HepG2 (cell line): ENCODE measurements around the gene RPS8. TPM values are rescaled to one million over a fixed set of nuclear protein-coding genes. Genes with fewer than 3 reads are reported as not detected.
A peak's percentile ranks its signal among the peaks of the same experiment; 100 is the strongest.

ENCODE experiments used
- AGO2 ChIP-seq: fragments of 200-400 bp; formaldehyde crosslinking; optimal IDR thresholded peaks from 2 replicates; pipeline ENCODE3; 2017; ENCODE audit warnings: mild to moderate bottlenecking, low read depth, low read length, moderate library complexity
- ARNTL ChIP-seq: sonication (generic); formaldehyde crosslinking; IDR thresholded peaks from 2 replicates; pipeline ENCODE4 v1.4.0; 2020; ENCODE audit warnings: mild to moderate bottlenecking, missing genetic modification reagents
- ASH2L ChIP-seq: fragments of 300-600, 200-600 bp; sonication (generic); IDR thresholded peaks from 2 replicates; pipeline ENCODE4 v1.7.0; 2017; ENCODE audit warnings: low read depth, mild to moderate bottlenecking, moderate library complexity, mixed read lengths, low read length; ENCODE audit not compliant: insufficient read length
- MEIS1 ChIP-seq: sonication (generic); formaldehyde crosslinking; IDR thresholded peaks from 2 replicates; pipeline ENCODE4 v1.9.0; 2021; ENCODE audit warnings: mild to moderate bottlenecking, missing genetic modification reagents, moderate library complexity, borderline replicate concordance
- RBFOX2 ChIP-seq: fragments of 200-400 bp; formaldehyde crosslinking; IDR thresholded peaks from 2 replicates; pipeline ENCODE4 v1.6.1; 2017; ENCODE audit warnings: low read depth, mild to moderate bottlenecking, low read length
- TBX2 ChIP-seq: sonication (generic); formaldehyde crosslinking; IDR thresholded peaks from 2 replicates; pipeline ENCODE4 v1.5.0; 2020; ENCODE audit warnings: missing genetic modification reagents, mild to moderate bottlenecking, borderline replicate concordance
- ZNF589 ChIP-seq: sonication (generic); formaldehyde crosslinking; conservative IDR thresholded peaks from 2 replicates; pipeline ENCODE4 v1.8.0; 2022; ENCODE audit warnings: mild to moderate bottlenecking, moderate library complexity, missing genetic modification reagents
- ZNF644 ChIP-seq: IDR thresholded peaks from 2 replicates; pipeline ENCODE4 v1.6.1; 2016; ENCODE audit warnings: low read depth
- ZNF678 ChIP-seq: sonication (generic); formaldehyde crosslinking; IDR thresholded peaks from 2 replicates; pipeline ENCODE4 v1.4.0; 2020; ENCODE audit warnings: mild to moderate bottlenecking, missing genetic modification reagents
- ZNF703 ChIP-seq: sonication (generic); formaldehyde crosslinking; IDR thresholded peaks from 2 replicates; pipeline ENCODE4 v1.5.1; 2020; ENCODE audit warnings: missing genetic modification reagents, mild to moderate bottlenecking, moderate library complexity, borderline replicate concordance
- ZSCAN22 ChIP-seq: sonication (generic); formaldehyde crosslinking; IDR thresholded peaks from 2 replicates; pipeline ENCODE4 v1.4.0; 2020; ENCODE audit warnings: mild to moderate bottlenecking, missing genetic modification reagents
- ZSCAN29 ChIP-seq: sonication (generic); formaldehyde crosslinking; conservative IDR thresholded peaks from 2 replicates; pipeline ENCODE4 v1.4.0; 2020; ENCODE audit warnings: mild to moderate bottlenecking, missing genetic modification reagents
- ZZZ3 ChIP-seq: sonication (generic); formaldehyde crosslinking; IDR thresholded peaks from 2 replicates; pipeline ENCODE4 v1.4.0; 2020; ENCODE audit warnings: missing genetic modification reagents, mild to moderate bottlenecking, borderline replicate concordance
- polyA plus RNA-seq, 8 experiments: library from polyadenylated mRNA; depleted of rRNA in 3 of 8; stranded (reverse) in 7 of 8; unstranded in 1 of 8; fragments of >200 nt; fragmentation: Illumina TruSeq in 4 of 8; extraction: Trizol in 4 of 8; gene quantifications; 2 replicates each; pipeline versions ENCODE4 v1.2.1 to v1.2.3, GENCODE V29; 2011 to 2016; ENCODE audit warnings: low read depth in 4 of 8, missing spikeins in 1 of 8, mixed read lengths in 1 of 8; ENCODE audit not compliant: insufficient read depth in 1 of 8
- total RNA-seq, 5 experiments: library from RNA; depleted of rRNA; stranded (reverse); fragments of >200 nt; fragmentation: Illumina TruSeq; extraction: Trizol; gene quantifications; 2 replicates each; pipeline ENCODE4 v1.2.3, GENCODE V29; 2016; ENCODE audit warnings: low read depth in 1 of 5
- TF ChIP-seq, protein P1 (sequence below), 2 experiments: sonication (generic) in 1 of 2; formaldehyde crosslinking in 1 of 2; IDR thresholded peaks; 2 replicates each; pipeline versions ENCODE4 v1.4.0 to v1.6.1; 2016 to 2020; ENCODE audit warnings: borderline replicate concordance in 1 of 2, low read depth in 1 of 2, mild to moderate bottlenecking in 1 of 2, missing genetic modification reagents in 1 of 2
- TF ChIP-seq, protein P2 (sequence below): sonication (generic); formaldehyde crosslinking; IDR thresholded peaks from 2 replicates; pipeline ENCODE4 v1.4.0; 2020; ENCODE audit warnings: missing genetic modification reagents
- TF ChIP-seq, protein P3 (sequence below): sonication (generic); formaldehyde crosslinking; IDR thresholded peaks from 2 replicates; pipeline ENCODE4 v1.9.0; 2021; ENCODE audit warnings: missing genetic modification reagents, borderline replicate concordance
- TF ChIP-seq, protein P4 (sequence below): sonication (generic); formaldehyde crosslinking; IDR thresholded peaks from 2 replicates; pipeline ENCODE4 v1.4.0; 2020; ENCODE audit warnings: mild to moderate bottlenecking, missing genetic modification reagents, borderline replicate concordance

The RPS8 gene
- total and polyA plus RNA-seq, 2 of the 13 experiments (the other 11 are each of a cell fraction or from before 2014, with no cell fraction given): 2,628 to 2,822 TPM

DNA sequence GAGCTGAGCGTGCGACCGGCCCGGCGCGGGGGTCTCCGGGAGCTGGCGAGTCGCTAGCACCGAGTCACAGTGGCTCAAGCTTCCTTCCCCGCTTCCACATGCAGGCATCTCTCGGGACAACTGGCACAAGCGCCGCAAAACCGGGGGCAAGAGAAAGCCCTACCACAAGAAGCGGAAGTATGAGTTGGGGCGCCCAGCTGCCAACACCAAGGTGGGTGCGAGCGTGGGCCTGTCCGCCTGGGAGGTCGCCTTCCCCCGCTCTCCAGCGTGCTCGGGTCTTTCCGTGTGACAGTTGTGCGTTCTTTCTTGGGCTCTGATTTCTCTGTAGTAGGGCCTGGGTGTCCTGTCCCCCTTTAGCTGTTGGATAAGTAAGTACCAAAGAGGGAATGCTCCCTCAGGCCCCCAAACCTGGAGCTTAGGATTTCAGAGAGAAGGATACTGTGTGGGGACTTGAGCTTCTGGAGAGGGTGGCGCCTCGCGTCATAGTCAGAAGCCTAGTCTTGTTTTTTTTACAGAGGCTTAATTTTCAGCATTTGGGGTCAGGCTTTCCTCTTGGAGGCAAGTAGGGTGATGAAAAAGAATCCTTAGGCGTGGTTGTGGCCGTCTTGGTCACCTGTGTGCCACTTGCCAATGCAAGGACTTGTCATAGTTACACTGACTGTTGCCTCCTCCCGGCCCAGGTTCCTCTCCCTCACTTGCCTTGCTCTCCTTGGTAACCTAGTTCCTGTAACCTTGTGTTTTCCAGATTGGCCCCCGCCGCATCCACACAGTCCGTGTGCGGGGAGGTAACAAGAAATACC lies 790 bp downstream of the RPS8 start (continued):
- 0 out of 2 replicates have a peak, but pooled peaks have one; percentile 9 for TF ChIP-seq TBX2 (CRISPR knock-in tag)
- TF ChIP-seq ASH2L: peak; percentile 4
- TF ChIP-seq, protein P1, sequence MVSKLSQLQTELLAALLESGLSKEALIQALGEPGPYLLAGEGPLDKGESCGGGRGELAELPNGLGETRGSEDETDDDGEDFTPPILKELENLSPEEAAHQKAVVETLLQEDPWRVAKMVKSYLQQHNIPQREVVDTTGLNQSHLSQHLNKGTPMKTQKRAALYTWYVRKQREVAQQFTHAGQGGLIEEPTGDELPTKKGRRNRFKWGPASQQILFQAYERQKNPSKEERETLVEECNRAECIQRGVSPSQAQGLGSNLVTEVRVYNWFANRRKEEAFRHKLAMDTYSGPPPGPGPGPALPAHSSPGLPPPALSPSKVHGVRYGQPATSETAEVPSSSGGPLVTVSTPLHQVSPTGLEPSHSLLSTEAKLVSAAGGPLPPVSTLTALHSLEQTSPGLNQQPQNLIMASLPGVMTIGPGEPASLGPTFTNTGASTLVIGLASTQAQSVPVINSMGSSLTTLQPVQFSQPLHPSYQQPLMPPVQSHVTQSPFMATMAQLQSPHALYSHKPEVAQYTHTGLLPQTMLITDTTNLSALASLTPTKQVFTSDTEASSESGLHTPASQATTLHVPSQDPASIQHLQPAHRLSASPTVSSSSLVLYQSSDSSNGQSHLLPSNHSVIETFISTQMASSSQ (IDR thresholded peaks at IDR 0.05; ENCODE audit: low read depth): no peak
- TF ChIP-seq, protein P1 (CRISPR knock-in tag; IDR thresholded peaks at IDR 0.05; ENCODE audit: borderline replicate concordance): peak; percentile 69; the same call in 1 of the 2 replicates
- peak; percentile 38; the same call in 1 of the 2 replicates for TF ChIP-seq ZSCAN22 (CRISPR knock-in tag)
- TF ChIP-seq, protein P2, sequence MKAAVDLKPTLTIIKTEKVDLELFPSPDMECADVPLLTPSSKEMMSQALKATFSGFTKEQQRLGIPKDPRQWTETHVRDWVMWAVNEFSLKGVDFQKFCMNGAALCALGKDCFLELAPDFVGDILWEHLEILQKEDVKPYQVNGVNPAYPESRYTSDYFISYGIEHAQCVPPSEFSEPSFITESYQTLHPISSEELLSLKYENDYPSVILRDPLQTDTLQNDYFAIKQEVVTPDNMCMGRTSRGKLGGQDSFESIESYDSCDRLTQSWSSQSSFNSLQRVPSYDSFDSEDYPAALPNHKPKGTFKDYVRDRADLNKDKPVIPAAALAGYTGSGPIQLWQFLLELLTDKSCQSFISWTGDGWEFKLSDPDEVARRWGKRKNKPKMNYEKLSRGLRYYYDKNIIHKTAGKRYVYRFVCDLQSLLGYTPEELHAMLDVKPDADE (CRISPR knock-in tag): 0 out of 2 replicates have a peak, but pooled peaks have one; percentile 7
- 0 out of 2 replicates have a peak, but pooled peaks have one; percentile 10 for TF ChIP-seq ZSCAN29 (CRISPR knock-in tag)
- TF ChIP-seq RBFOX2: peak; percentile 93
- TF ChIP-seq, protein P3, sequence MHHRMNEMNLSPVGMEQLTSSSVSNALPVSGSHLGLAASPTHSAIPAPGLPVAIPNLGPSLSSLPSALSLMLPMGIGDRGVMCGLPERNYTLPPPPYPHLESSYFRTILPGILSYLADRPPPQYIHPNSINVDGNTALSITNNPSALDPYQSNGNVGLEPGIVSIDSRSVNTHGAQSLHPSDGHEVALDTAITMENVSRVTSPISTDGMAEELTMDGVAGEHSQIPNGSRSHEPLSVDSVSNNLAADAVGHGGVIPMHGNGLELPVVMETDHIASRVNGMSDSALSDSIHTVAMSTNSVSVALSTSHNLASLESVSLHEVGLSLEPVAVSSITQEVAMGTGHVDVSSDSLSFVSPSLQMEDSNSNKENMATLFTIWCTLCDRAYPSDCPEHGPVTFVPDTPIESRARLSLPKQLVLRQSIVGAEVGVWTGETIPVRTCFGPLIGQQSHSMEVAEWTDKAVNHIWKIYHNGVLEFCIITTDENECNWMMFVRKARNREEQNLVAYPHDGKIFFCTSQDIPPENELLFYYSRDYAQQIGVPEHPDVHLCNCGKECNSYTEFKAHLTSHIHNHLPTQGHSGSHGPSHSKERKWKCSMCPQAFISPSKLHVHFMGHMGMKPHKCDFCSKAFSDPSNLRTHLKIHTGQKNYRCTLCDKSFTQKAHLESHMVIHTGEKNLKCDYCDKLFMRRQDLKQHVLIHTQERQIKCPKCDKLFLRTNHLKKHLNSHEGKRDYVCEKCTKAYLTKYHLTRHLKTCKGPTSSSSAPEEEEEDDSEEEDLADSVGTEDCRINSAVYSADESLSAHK (CRISPR knock-in tag): no peak
- TF ChIP-seq, protein P4, sequence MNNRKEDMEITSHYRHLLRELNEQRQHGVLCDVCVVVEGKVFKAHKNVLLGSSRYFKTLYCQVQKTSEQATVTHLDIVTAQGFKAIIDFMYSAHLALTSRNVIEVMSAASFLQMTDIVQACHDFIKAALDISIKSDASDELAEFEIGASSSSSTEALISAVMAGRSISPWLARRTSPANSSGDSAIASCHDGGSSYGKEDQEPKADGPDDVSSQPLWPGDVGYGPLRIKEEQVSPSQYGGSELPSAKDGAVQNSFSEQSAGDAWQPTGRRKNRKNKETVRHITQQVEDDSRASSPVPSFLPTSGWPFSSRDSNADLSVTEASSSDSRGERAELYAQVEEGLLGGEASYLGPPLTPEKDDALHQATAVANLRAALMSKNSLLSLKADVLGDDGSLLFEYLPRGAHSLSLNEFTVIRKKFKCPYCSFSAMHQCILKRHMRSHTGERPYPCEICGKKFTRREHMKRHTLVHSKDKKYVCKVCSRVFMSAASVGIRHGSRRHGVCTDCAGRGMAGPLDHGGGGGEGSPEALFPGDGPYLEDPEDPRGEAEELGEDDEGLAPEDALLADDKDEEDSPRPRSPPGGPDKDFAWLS (CRISPR knock-in tag): 0 out of 2 replicates have a peak, but pooled peaks have one; percentile 74
- 0 out of 2 replicates have a peak, but pooled peaks have one; percentile 8 for TF ChIP-seq ZZZ3 (CRISPR knock-in tag)
- 0 out of 2 replicates have a peak, but pooled peaks have one; percentile 43 for TF ChIP-seq ZNF678 (CRISPR knock-in tag)
- no peak for TF ChIP-seq ZNF589
- TF ChIP-seq ZNF644 (CRISPR knock-in tag): no peak
- peak; percentile 48; the same call in 1 of the 2 replicates for TF ChIP-seq MEIS1 (CRISPR knock-in tag)
- peak; percentile 25; the same call in 1 of the 2 replicates for TF ChIP-seq ARNTL (CRISPR knock-in tag)
- peak; percentile 24; the same call in 1 of the 2 replicates for TF ChIP-seq ZNF703 (CRISPR knock-in tag)
- peak; percentile 93 for TF ChIP-seq AGO2
